Measurements from ENCODE around the gene PEX11B. TPM values are rescaled to one million over a fixed set of nuclear protein-coding genes. Genes with fewer than 3 reads are reported as not detected.

The PEX11B gene
- total RNA-seq, 2 experiments from 2014 or later: 11.6 to 13.2 TPM

- no peaks in the 10 kb centered on the region for H3K9me3 ChIP-seq (ENCODE audit: control insufficient read depth in 1 of 2, insufficient read depth in 1 of 2, low read length in 2 of 2)
- Mint-ChIP-seq H3K27me3 (no peaks in the 10 kb centered on the region), H3K9me3 (no peaks in the 10 kb centered on the region), H3K4me1 (ENCODE audit: low read depth) (peaks cover 6% of the 10 kb centered on the region), H3K27ac (no peak overlapping the region), H3K4me3 (no peak overlapping the region), H3K36me3 (ENCODE audit: low read depth) (peaks cover 38% of the 10 kb centered on the region)
- TF ChIP-seq CTCF (IDR thresholded peaks at IDR 0.05): no peak
- no peak overlapping the region for H3K27ac ChIP-seq (ENCODE audit: low read depth in 1 of 2, low read length in 2 of 2)
- no peak overlapping the region for H3K4me3 ChIP-seq (ENCODE audit: low read length)
- H3K36me3 ChIP-seq (ENCODE audit: insufficient read depth, low read length): peaks cover 21% of the 10 kb centered on the region
- no peaks in the 10 kb centered on the region for H3K27me3 ChIP-seq (ENCODE audit: control insufficient read depth in 1 of 2, insufficient read depth in 2 of 2, low read length in 2 of 2)
- DNase-seq (no peak), ATAC-seq (ENCODE audit: poor library complexity) (no peak)
- ChIA-PET CTCF (interaction anchor here (2.6 kb wide), 1 partner anchor 63 kb away, joined by 16 read pairs; the partner anchor contains the start of gene NUDT17), POLR2A (interaction anchor here (1.0 to 2.8 kb wide), 3 partner anchors 14 to 63 kb away, joined by 3 to 10 read pairs (median 4); partner anchors contain the start of genes NUDT17 and RBM8A)
- intact Hi-C loops (cut with DNase I, micrococcal nuclease): no loop called here
- H3K4me1 ChIP-seq (ENCODE audit: insufficient read depth, low read length): peaks cover 3% of the 10 kb centered on the region
Observed at GRCh38 chr1:145908653-145909052, 9.9 kb downstream of the PEX11B start.

- H3K27ac Mint-ChIP-seq: no peak overlapping the region
Observed at GRCh38 chr1:145906954-145907753, 11.4 kb downstream of the PEX11B start.

More at GRCh38 chr1:145906954-145907753, 11.4 kb downstream of the PEX11B start:
- peaks cover 3% of the 10 kb centered on the region for H3K4me1 ChIP-seq (ENCODE audit: insufficient read depth, low read length)
- no peak overlapping the region for H3K4me3 ChIP-seq (ENCODE audit: low read length)
- peaks cover 6% of the 10 kb centered on the region for H3K4me1 Mint-ChIP-seq (ENCODE audit: low read depth)
- H3K36me3 Mint-ChIP-seq (ENCODE audit: low read depth): peaks cover 23% of the 10 kb centered on the region
- intact Hi-C loops (cut with DNase I, micrococcal nuclease): loop anchor here in 1 of 2 experiments (1.0 kb wide), 1 partner anchor 12 kb away; no protein-coding TSS in a partner anchor
- no peaks in the 10 kb centered on the region for H3K27me3 Mint-ChIP-seq
- ATAC-seq (ENCODE audit: poor library complexity) (no peak), DNase-seq (no peak)
- POLR2A ChIA-PET: interaction anchor here (1.3 kb wide), 1 partner anchor 61 kb away, joined by 4 read pairs; the partner anchor contains the start of gene NUDT17
- no peak for TF ChIP-seq CTCF (IDR thresholded peaks at IDR 0.05)
- H3K27me3 ChIP-seq (ENCODE audit: control insufficient read depth in 1 of 2, insufficient read depth in 2 of 2, low read length in 2 of 2): no peaks in the 10 kb centered on the region
- peaks cover 15% of the 10 kb centered on the region for H3K36me3 ChIP-seq (ENCODE audit: insufficient read depth, low read length)
- CTCF ChIA-PET: interaction anchor here (1.2 kb wide), 1 partner anchor 100 kb away, joined by 3 read pairs; no protein-coding TSS in a partner anchor
- no peaks in the 10 kb centered on the region for H3K9me3 ChIP-seq (ENCODE audit: control insufficient read depth in 1 of 2, insufficient read depth in 1 of 2, low read length in 2 of 2)
- H3K27ac ChIP-seq (ENCODE audit: low read depth in 1 of 2, low read length in 2 of 2): no peak overlapping the region
- H3K9me3 Mint-ChIP-seq: no peaks in the 10 kb centered on the region
- H3K4me3 Mint-ChIP-seq: no peak overlapping the region

Data from CD4-positive, alpha-beta T cell (primary cell).